GM12878 (cell line): ENCODE measurements around the gene ETS1. TPM values are rescaled to one million over a fixed set of nuclear protein-coding genes. Genes with fewer than 3 reads are reported as not detected.

Experiments used
- ATAC-seq: fragments of 200-7000 bp; cut with Tn5 transposase; 3 replicates; pipeline ENCODE4 v1.9.1; 2020; ENCODE audit warnings: mild to moderate bottlenecking, moderate library complexity
- BruUV-seq: library from RNA; stranded (reverse); fragments of 400-500 nt; replicated peaks from 2 replicates; lab custom pipeline; 2021; lab: Mats Ljungman, UMichigan
- CTCF ChIA-PET: fragments of 300-600 bp; sonication (Branson Sonifier 250); formaldehyde crosslinking; extraction: SDS; loops from one replicate; lab custom pipeline; 2021; ENCODE audit warnings: inconsistent platforms; lab: Yijun Ruan, JAX
- POLR2A ChIA-PET: fragments of 350-600 bp; formaldehyde crosslinking; extraction: SDS; loops from one replicate; lab custom pipeline; 2021; ENCODE audit warnings: inconsistent platforms; lab: Charles Lee
- RAD21 ChIA-PET: fragments of 300-600 bp; sonication (Branson Sonifier 250); formaldehyde crosslinking; loops from one replicate; lab custom pipeline; 2023; ENCODE audit warnings: antibody characterized with exemption; ENCODE audit not compliant: unreplicated experiment; lab: Charles Lee
- SMC1A ChIA-PET: fragments of 300-600 bp; sonication (Branson Sonifier 250); formaldehyde crosslinking; loops from one replicate; lab custom pipeline; 2023; ENCODE audit not compliant: unreplicated experiment, uncharacterized antibody; lab: Charles Lee
- DNase-seq: peaks from one replicate; pipeline ENCODE4 v3.0.0-alpha.2; 2011; ENCODE audit warnings: low read depth, low spot score
- FAIRE-seq: peaks from 3 replicates; lab custom pipeline; 2011; peaks lifted over from hg19 to GRCh38; lab: Jason Lieb, UNC
- H2AFZ ChIP-seq: 2 replicates; pipeline ENCODE4 v1.6.0; 2011; ENCODE audit warnings: low read depth, low read length, control low read depth; ENCODE audit not compliant: control insufficient read depth
- H3K27ac ChIP-seq: 2 replicates; pipeline ENCODE4 v1.5.1; 2011; ENCODE audit warnings: control low read depth; ENCODE audit not compliant: control insufficient read depth, insufficient read depth
- H3K27me3 ChIP-seq, 2 experiments: replicated peaks in 1 of 2; 2 replicates each; pipeline versions ENCODE4 v1.6.0 to v1.6.1; 2011; ENCODE audit warnings: low read length in 1 of 2; ENCODE audit not compliant: control insufficient read depth in 2 of 2, insufficient read depth in 2 of 2
- H3K36me3 ChIP-seq, 2 experiments: 2 replicates each; pipeline ENCODE4 v1.5.1; 2011; ENCODE audit warnings: low read length in 1 of 2; ENCODE audit not compliant: control insufficient read depth in 2 of 2, insufficient read depth in 2 of 2
- H3K4me1 ChIP-seq: 2 replicates; pipeline ENCODE4 v1.6.1; 2011; ENCODE audit warnings: mild to moderate bottlenecking, low read length, moderate library complexity, mixed read lengths; ENCODE audit not compliant: control insufficient read depth, insufficient read depth
- H3K4me2 ChIP-seq: 2 replicates; pipeline ENCODE4 v1.6.0; 2011; ENCODE audit warnings: control low read depth; ENCODE audit not compliant: control insufficient read depth, insufficient read depth
- H3K4me3 ChIP-seq: fragments of 200-600 bp; sonication (generic); 2 replicates; pipeline ENCODE4 v1.5.1; 2016
- H3K79me2 ChIP-seq: 2 replicates; pipeline ENCODE4 v1.6.0; 2011; ENCODE audit warnings: low read length; ENCODE audit not compliant: control insufficient read depth, insufficient read depth
- H3K9ac ChIP-seq: 2 replicates; pipeline ENCODE4 v1.8.0; 2011; ENCODE audit warnings: low read length, control low read depth, mixed read lengths; ENCODE audit not compliant: control insufficient read depth, insufficient read depth
- H3K9me3 ChIP-seq: replicated peaks from 3 replicates; pipeline ENCODE4 v1.5.1; 2011; ENCODE audit warnings: mild to moderate bottlenecking, low read length; ENCODE audit not compliant: control insufficient read depth, insufficient read depth
- H4K20me1 ChIP-seq: 2 replicates; pipeline ENCODE4 v1.6.0; 2011; ENCODE audit not compliant: control insufficient read depth, insufficient read depth
- CEBPB ChIP-seq, 2 experiments: fragments of 150-350 bp in 1 of 2; IDR thresholded peaks; 2 replicates each; pipeline ENCODE4 v1.6.1; 2012 to 2014; ENCODE audit warnings: low read depth in 2 of 2, low read length in 2 of 2, borderline replicate concordance in 1 of 2, inconsistent platforms in 1 of 2
- CHD2 ChIP-seq: IDR thresholded peaks from 2 replicates; pipeline ENCODE4 v1.6.1; 2011; ENCODE audit warnings: low read depth, low read length, improper control_type of control experiment, borderline replicate concordance
- CHD4 ChIP-seq: fragments of 200-600 bp; sonication (generic); IDR thresholded peaks from 2 replicates; pipeline ENCODE4 v1.6.1; 2016; ENCODE audit warnings: mild to moderate bottlenecking
- HCFC1 ChIP-seq: fragments of 150-350 bp; IDR thresholded peaks from 2 replicates; pipeline ENCODE4 v1.6.1; 2014; ENCODE audit warnings: low read length
- JUND ChIP-seq: IDR thresholded peaks from 2 replicates; pipeline ENCODE4 v1.6.1; 2012; ENCODE audit warnings: low read depth, mild to moderate bottlenecking, low read length, improper control_type of control experiment, moderate library complexity
- PML ChIP-seq: IDR thresholded peaks from 2 replicates; pipeline ENCODE4 v1.6.1; 2012; ENCODE audit warnings: low read length, inconsistent platforms
- YBX1 ChIP-seq: fragments of 450-650 bp; IDR thresholded peaks from 2 replicates; pipeline ENCODE4 v1.6.1; 2016; ENCODE audit warnings: antibody characterized with exemption
- ZNF217 ChIP-seq: fragments of 450-650 bp; IDR thresholded peaks from 2 replicates; pipeline ENCODE4 v1.6.1; 2017; ENCODE audit warnings: antibody characterized with exemption, mild to moderate bottlenecking
- WGBS: methylation state at CpG from one replicate; pipeline ENCODE4 v1.1.6; 2016; ENCODE audit warnings: low lambda C conversion rate; ENCODE audit not compliant: insufficient replicate concordance, insufficient coverage; ENCODE audit errors: missing lambda C conversion rate; 5-methylcytosine and 5-hydroxymethylcytosine counted together
- in situ Hi-C: fragments of 300-500 bp; cut with MboI; formaldehyde crosslinking; loops from 9 replicates; pipeline ENCODE4 v1.14.3; 2018; ENCODE audit warnings: mixed read lengths
- intact Hi-C: fragments of 100-400 bp; cut with micrococcal nuclease; formaldehyde crosslinking; loops from one replicate; pipeline ENCODE4 v1.14.2; 2022; ENCODE audit not compliant: unreplicated experiment
- polyA plus RNA-seq, 11 experiments: library from polyadenylated mRNA; depleted of rRNA in 4 of 11; unstranded in 6 of 11; stranded (reverse) in 5 of 11; fragments of >200 nt; fragmentation: Nextera tagmentation in 4 of 11; fragmentation: Illumina TruSeq in 1 of 11; extraction: Ambion mirVana in 4 of 11; extraction: Trizol in 1 of 11; gene quantifications; 1 replicate in 1 of 11; 2 replicates in 10 of 11; pipeline versions ENCODE4 v1.2.1 to v1.2.3, GENCODE V29; 2011 to 2016; ENCODE audit warnings: inconsistent platforms in 2 of 11, missing spikeins in 2 of 11, low read depth in 1 of 11
- total RNA-seq, 4 experiments: library from RNA; depleted of rRNA in 3 of 4; stranded (reverse); fragments of >200 nt in 3 of 4; fragmentation: Illumina TruSeq in 1 of 4; extraction: Trizol in 1 of 4; gene quantifications; 2 replicates each; pipeline versions ENCODE4 v1.2.1 to v1.2.3, GENCODE V29; 2013 to 2021
- TF ChIP-seq, protein P1 (sequence below): IDR thresholded peaks from 2 replicates; pipeline ENCODE4 v1.6.1; 2012; ENCODE audit warnings: low read length, inconsistent platforms
- TF ChIP-seq, protein P2 (sequence below): fragments of 450-650 bp; IDR thresholded peaks from 2 replicates; pipeline ENCODE4 v1.6.1; 2017; ENCODE audit warnings: mild to moderate bottlenecking, moderate library complexity
- TF ChIP-seq, protein P3 (sequence below): fragments of 450-650 bp; IDR thresholded peaks from 2 replicates; pipeline ENCODE4 v1.6.1; 2017; ENCODE audit warnings: mild to moderate bottlenecking, low read depth, inconsistent platforms; ENCODE audit not compliant: poor library complexity, severe bottlenecking
- TF ChIP-seq, protein P4 (sequence below): IDR thresholded peaks from 2 replicates; pipeline ENCODE4 v1.6.1; 2012; ENCODE audit warnings: low read depth, low read length, improper control_type of control experiment

Gene ETS1
- total and polyA plus RNA-seq, 10 of the 15 experiments (the other 5 are each of a cell fraction or from before 2014, with no cell fraction given) = 12.5 to 112 (median 55.5) TPM

DNA sequence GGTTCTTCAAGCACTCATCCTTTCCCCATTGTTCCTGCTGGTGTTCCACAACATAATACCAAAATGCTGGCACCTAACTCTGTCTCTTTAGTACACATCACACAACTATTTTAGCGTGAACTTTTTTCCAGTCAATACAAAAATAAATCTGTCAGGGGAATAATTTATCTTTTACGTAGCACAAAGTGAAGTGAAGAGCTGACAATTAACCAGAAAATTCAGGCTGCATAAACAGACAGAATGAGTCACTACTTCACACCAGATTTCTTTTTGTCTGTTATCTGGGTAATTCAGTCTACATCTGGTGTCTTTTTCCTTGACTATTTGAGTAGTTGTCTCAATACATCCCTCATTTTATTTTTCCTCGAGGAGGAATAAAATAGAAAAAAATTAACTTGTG, 7.9 kb upstream of the ETS1 start:
- in situ Hi-C loops (no loop called here), intact Hi-C loops (no loop called here)
- CTCF ChIA-PET = interaction anchor here (1.2 to 1.3 kb wide), 2 partner anchors 9 to 41 kb away, joined by 3 to 5 read pairs; no protein-coding TSS in a partner anchor
- Histone ChIP-seq H2AFZ (no peak overlapping the region), H3K36me3 (no peaks in the 10 kb centered on the region), H3K4me1 (no peaks in the 10 kb centered on the region), H3K27ac (no peak overlapping the region), H3K4me3 (no peak overlapping the region), H3K4me2 (no peak overlapping the region), H3K9ac (no peak overlapping the region), H3K9me3 (no peaks in the 10 kb centered on the region), H3K79me2 (no peaks in the 10 kb centered on the region), H4K20me1 (no peaks in the 10 kb centered on the region), H3K27me3 (no peaks in the 10 kb centered on the region; a peak in 1 of 4 replicates)
- POLR2A ChIA-PET = no interaction called here
- RAD21 ChIA-PET = no interaction called here
- BruUV-seq = no TSS peak
- SMC1A ChIA-PET = interaction anchor here (0.7 to 1.9 kb wide), 5 partner anchors 13 to 305 kb away, joined by 3 to 8 read pairs (median 3); no protein-coding TSS in a partner anchor
- WGBS = 31% methylated on average over 3 of the region's 3 CpGs
- no peak for FAIRE-seq
- TF ChIP-seq, protein P1, sequence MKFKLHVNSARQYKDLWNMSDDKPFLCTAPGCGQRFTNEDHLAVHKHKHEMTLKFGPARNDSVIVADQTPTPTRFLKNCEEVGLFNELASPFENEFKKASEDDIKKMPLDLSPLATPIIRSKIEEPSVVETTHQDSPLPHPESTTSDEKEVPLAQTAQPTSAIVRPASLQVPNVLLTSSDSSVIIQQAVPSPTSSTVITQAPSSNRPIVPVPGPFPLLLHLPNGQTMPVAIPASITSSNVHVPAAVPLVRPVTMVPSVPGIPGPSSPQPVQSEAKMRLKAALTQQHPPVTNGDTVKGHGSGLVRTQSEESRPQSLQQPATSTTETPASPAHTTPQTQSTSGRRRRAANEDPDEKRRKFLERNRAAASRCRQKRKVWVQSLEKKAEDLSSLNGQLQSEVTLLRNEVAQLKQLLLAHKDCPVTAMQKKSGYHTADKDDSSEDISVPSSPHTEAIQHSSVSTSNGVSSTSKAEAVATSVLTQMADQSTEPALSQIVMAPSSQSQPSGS = no peak
- no peak for TF ChIP-seq CEBPB (IDR thresholded peaks at IDR 0.05; ENCODE audit: borderline replicate concordance in 1 of 2, low read depth in 2 of 2, low read length in 2 of 2)
- TF ChIP-seq, protein P2, sequence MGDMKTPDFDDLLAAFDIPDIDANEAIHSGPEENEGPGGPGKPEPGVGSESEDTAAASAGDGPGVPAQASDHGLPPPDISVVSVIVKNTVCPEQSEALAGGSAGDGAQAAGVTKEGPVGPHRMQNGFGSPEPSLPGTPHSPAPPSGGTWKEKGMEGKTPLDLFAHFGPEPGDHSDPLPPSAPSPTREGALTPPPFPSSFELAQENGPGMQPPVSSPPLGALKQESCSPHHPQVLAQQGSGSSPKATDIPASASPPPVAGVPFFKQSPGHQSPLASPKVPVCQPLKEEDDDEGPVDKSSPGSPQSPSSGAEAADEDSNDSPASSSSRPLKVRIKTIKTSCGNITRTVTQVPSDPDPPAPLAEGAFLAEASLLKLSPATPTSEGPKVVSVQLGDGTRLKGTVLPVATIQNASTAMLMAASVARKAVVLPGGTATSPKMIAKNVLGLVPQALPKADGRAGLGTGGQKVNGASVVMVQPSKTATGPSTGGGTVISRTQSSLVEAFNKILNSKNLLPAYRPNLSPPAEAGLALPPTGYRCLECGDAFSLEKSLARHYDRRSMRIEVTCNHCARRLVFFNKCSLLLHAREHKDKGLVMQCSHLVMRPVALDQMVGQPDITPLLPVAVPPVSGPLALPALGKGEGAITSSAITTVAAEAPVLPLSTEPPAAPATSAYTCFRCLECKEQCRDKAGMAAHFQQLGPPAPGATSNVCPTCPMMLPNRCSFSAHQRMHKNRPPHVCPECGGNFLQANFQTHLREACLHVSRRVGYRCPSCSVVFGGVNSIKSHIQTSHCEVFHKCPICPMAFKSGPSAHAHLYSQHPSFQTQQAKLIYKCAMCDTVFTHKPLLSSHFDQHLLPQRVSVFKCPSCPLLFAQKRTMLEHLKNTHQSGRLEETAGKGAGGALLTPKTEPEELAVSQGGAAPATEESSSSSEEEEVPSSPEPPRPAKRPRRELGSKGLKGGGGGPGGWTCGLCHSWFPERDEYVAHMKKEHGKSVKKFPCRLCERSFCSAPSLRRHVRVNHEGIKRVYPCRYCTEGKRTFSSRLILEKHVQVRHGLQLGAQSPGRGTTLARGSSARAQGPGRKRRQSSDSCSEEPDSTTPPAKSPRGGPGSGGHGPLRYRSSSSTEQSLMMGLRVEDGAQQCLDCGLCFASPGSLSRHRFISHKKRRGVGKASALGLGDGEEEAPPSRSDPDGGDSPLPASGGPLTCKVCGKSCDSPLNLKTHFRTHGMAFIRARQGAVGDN = no peak
- no peak for TF ChIP-seq CHD2
- TF ChIP-seq, protein P3, sequence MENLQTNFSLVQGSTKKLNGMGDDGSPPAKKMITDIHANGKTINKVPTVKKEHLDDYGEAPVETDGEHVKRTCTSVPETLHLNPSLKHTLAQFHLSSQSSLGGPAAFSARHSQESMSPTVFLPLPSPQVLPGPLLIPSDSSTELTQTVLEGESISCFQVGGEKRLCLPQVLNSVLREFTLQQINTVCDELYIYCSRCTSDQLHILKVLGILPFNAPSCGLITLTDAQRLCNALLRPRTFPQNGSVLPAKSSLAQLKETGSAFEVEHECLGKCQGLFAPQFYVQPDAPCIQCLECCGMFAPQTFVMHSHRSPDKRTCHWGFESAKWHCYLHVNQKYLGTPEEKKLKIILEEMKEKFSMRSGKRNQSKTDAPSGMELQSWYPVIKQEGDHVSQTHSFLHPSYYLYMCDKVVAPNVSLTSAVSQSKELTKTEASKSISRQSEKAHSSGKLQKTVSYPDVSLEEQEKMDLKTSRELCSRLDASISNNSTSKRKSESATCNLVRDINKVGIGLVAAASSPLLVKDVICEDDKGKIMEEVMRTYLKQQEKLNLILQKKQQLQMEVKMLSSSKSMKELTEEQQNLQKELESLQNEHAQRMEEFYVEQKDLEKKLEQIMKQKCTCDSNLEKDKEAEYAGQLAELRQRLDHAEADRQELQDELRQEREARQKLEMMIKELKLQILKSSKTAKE = no peak
- TF ChIP-seq HCFC1 = no peak
- TF ChIP-seq CHD4 = no peak
- TF ChIP-seq ZNF217 = no peak
- no peak for TF ChIP-seq JUND
- TF ChIP-seq, protein P4, sequence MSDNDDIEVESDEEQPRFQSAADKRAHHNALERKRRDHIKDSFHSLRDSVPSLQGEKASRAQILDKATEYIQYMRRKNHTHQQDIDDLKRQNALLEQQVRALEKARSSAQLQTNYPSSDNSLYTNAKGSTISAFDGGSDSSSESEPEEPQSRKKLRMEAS = no peak
- no peak for TF ChIP-seq PML
- TF ChIP-seq YBX1 = no peak
- DNase-seq = no peak
- no peak for ATAC-seq
